HEK293T (cell line): Measurements from ENCODE around the gene IRF7.

Experiments used
- CTCF ChIA-PET: fragments of 350-600 bp; formaldehyde crosslinking; extraction: SDS; loops from one replicate; lab custom pipeline; 2021; ENCODE audit warnings: antibody characterized with exemption, inconsistent platforms; lab: Yijun Ruan, JAX
- POLR2A ChIA-PET: fragments of 350-600 bp; formaldehyde crosslinking; extraction: SDS; loops from one replicate; lab custom pipeline; 2020; ENCODE audit warnings: antibody characterized with exemption, inconsistent platforms; lab: Yijun Ruan, JAX
- DNase-seq: peaks from one replicate; pipeline ENCODE4 v3.0.0; 2012; ENCODE audit warnings: mixed read lengths; ENCODE audit errors: extremely low spot score
- ARNT ChIP-seq: fragments of 450-650 bp; IDR thresholded peaks from 2 replicates; pipeline ENCODE4 v1.6.1; 2017; ENCODE audit warnings: mild to moderate bottlenecking
- BHLHE40 ChIP-seq: fragments of 450-650 bp; IDR thresholded peaks from 2 replicates; pipeline ENCODE4 v1.6.1; 2016; ENCODE audit warnings: mild to moderate bottlenecking, moderate library complexity, borderline replicate concordance
- CTBP1 ChIP-seq: fragments of 450-650 bp; IDR thresholded peaks from 2 replicates; pipeline ENCODE4 v1.6.1; 2016; ENCODE audit warnings: borderline replicate concordance
- ELF4 ChIP-seq: fragments of 450-650 bp; IDR thresholded peaks from 2 replicates; pipeline ENCODE4 v1.6.1; 2017; ENCODE audit warnings: antibody characterized with exemption
- FOXA1 ChIP-seq: fragments of 450-650 bp; IDR thresholded peaks from 2 replicates; pipeline ENCODE4 v1.6.1; 2016; ENCODE audit warnings: mild to moderate bottlenecking
- FOXK2 ChIP-seq: fragments of 450-650 bp; IDR thresholded peaks from 2 replicates; pipeline ENCODE4 v1.6.1; 2016; ENCODE audit warnings: mild to moderate bottlenecking
- FOXM1 ChIP-seq: fragments of 450-650 bp; IDR thresholded peaks from 2 replicates; pipeline ENCODE4 v1.6.1; 2017; ENCODE audit warnings: mild to moderate bottlenecking, borderline replicate concordance
- HDGF ChIP-seq: fragments of 450-650 bp; IDR thresholded peaks from 2 replicates; pipeline ENCODE4 v1.6.1; 2017; ENCODE audit warnings: antibody characterized with exemption, borderline replicate concordance
- L3MBTL2 ChIP-seq: fragments of 450-650 bp; conservative IDR thresholded peaks from 2 replicates; pipeline ENCODE4 v1.6.1; 2016; ENCODE audit warnings: mild to moderate bottlenecking
- LEF1 ChIP-seq: fragments of 450-650 bp; IDR thresholded peaks from 2 replicates; pipeline ENCODE4 v1.6.1; 2017; ENCODE audit warnings: mild to moderate bottlenecking, borderline replicate concordance
- NFRKB ChIP-seq: fragments of 450-650 bp; IDR thresholded peaks from 2 replicates; pipeline ENCODE4 v1.6.1; 2016; ENCODE audit warnings: mild to moderate bottlenecking, moderate library complexity
- SP1 ChIP-seq: fragments of 450-650 bp; IDR thresholded peaks from 2 replicates; pipeline ENCODE4 v1.6.1; 2017
- SUZ12 ChIP-seq: fragments of 450-650 bp; IDR thresholded peaks from 2 replicates; pipeline ENCODE4 v1.6.1; 2016; ENCODE audit warnings: mild to moderate bottlenecking
- TARDBP ChIP-seq: fragments of 450-650 bp; IDR thresholded peaks from 2 replicates; pipeline ENCODE4 v1.6.1; 2016
- ZNF384 ChIP-seq: fragments of 450-650 bp; IDR thresholded peaks from 2 replicates; pipeline ENCODE4 v1.6.1; 2016
- TF ChIP-seq, protein P1 (sequence below): fragments of 450-650 bp; IDR thresholded peaks from 2 replicates; pipeline ENCODE4 v1.6.1; 2016

IRF7 gene

DNA sequence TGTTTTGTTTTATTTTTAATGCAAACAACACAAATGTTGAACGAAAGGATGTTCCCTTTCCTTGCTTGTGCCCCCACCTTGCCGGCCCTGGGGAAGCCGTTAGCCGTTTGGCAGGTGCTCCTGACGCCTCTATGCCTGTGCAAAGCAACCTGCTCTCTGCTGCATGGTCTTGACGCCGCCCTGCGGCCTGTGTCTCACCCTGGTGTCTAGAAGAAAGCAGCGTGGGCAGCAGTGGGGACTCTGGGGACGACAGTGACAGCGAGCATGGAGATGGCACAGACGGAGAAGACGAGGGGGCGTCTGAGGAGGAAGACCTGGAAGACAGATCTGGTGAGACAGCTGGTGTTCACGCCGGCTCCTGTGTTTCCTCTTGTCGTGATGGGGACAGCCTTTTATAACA is 34.0 kb downstream of the IRF7 start:
- no peak for DNase-seq
- ChIA-PET CTCF (no interaction called here), POLR2A (no interaction called here)
- no peak for TF ChIP-seq SUZ12
- TF ChIP-seq, protein P1, sequence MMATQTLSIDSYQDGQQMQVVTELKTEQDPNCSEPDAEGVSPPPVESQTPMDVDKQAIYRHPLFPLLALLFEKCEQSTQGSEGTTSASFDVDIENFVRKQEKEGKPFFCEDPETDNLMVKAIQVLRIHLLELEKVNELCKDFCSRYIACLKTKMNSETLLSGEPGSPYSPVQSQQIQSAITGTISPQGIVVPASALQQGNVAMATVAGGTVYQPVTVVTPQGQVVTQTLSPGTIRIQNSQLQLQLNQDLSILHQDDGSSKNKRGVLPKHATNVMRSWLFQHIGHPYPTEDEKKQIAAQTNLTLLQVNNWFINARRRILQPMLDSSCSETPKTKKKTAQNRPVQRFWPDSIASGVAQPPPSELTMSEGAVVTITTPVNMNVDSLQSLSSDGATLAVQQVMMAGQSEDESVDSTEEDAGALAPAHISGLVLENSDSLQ, result no peak
- TF ChIP-seq SP1, result no peak
- no peak for TF ChIP-seq FOXA1
- no peak for TF ChIP-seq FOXK2
- no peak for TF ChIP-seq CTBP1
- TF ChIP-seq TARDBP, result no peak
- no peak for TF ChIP-seq ELF4
- TF ChIP-seq ARNT, result no peak
- no peak for TF ChIP-seq ZNF384
- no peak for TF ChIP-seq NFRKB
- no peak for TF ChIP-seq BHLHE40
- TF ChIP-seq LEF1, result no peak
- TF ChIP-seq FOXM1, result no peak
- TF ChIP-seq L3MBTL2, result no peak
- TF ChIP-seq HDGF, result no peak

- TF ChIP-seq SUZ12, result no peak
- TF ChIP-seq ELF4, result no peak
- TF ChIP-seq TARDBP, result no peak
- TF ChIP-seq FOXK2, result no peak
- TF ChIP-seq ZNF384, result no peak
- TF ChIP-seq LEF1, result no peak
- TF ChIP-seq, protein P1, result no peak
- TF ChIP-seq ARNT, result no peak
- no peak for TF ChIP-seq SP1
- TF ChIP-seq FOXA1, result no peak
- TF ChIP-seq NFRKB, result no peak
- no peak for TF ChIP-seq FOXM1
- CTCF ChIA-PET, result interaction anchor here (0.6 kb wide), 1 partner anchor 71 kb away, joined by 3 read pairs; no protein-coding TSS in a partner anchor
Observed at GRCh38 chr11:581342-581741, 34.4 kb downstream of the IRF7 start.

GRCh38 chr11:579830-580601 is 35.7 kb downstream of the IRF7 start:
- ChIA-PET CTCF (no interaction called here), POLR2A (no interaction called here)
- DNase-seq, result no peak
- TF ChIP-seq, protein P1, result no peak
- TF ChIP-seq FOXK2, result no peak
- TF ChIP-seq TARDBP, result no peak
- TF ChIP-seq ELF4, result no peak
- no peak for TF ChIP-seq SP1
- no peak for TF ChIP-seq CTBP1
- no peak for TF ChIP-seq ZNF384
- TF ChIP-seq SUZ12, result no peak
- TF ChIP-seq LEF1, result no peak
- TF ChIP-seq BHLHE40, result no peak
- TF ChIP-seq ARNT, result no peak
- TF ChIP-seq FOXA1, result no peak
- TF ChIP-seq NFRKB, result no peak
- TF ChIP-seq FOXM1, result no peak
- no peak for TF ChIP-seq L3MBTL2
- no peak for TF ChIP-seq HDGF

More at GRCh38 chr11:581342-581741, 34.4 kb downstream of the IRF7 start:
- POLR2A ChIA-PET, result no interaction called here
- DNase-seq, result no peak

DNA sequence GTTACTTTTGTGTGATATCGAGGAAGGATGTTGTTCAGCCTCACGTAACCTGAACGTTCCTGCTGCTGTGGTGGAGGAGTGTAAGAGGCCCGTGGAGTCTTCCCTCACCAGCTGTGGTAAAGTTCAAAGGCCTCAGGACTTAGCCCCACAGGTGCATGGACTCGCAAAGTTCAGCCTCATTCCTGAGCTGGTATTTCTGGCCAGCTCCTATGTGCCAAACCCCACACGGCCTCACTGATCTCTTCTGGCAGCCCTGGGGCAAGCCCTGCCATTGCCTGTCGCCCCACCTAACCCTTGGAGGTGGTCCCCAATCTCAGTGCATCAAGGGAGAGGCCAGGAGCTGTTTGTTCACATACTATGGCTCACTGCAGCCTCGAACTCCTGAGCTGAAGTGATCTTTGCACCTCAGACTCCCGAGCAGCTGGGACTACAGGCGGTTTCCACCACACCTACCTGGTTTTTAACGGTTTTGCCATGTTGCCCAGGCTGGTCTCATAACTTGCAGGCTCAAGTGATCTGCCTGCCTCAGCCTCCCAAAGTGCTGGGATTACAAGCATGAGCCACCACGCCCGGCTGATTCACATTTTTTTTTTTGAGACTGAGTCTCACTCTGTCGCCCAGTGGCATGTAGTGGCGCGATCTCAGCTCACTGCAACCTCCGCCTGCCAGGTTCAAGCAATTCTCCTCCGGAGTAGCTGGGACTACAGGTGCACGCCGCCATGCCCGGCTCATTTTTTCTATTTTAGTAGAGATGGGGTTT is 37.3 kb downstream of the IRF7 start:
- ChIA-PET POLR2A (interaction anchor here (1.7 kb wide), 1 partner anchor 10 kb away, joined by 5 read pairs; no protein-coding TSS in a partner anchor), CTCF (no interaction called here)
- DNase-seq, result no peak
- TF ChIP-seq HDGF (no peak), BHLHE40 (no peak), CTBP1 (no peak)
- TF ChIP-seq, protein P1, result no peak

- TF ChIP-seq L3MBTL2, result no peak
- no peak for TF ChIP-seq SUZ12
- TF ChIP-seq TARDBP, result no peak
- no peak for TF ChIP-seq FOXA1
- TF ChIP-seq CTBP1, result no peak
- no peak for TF ChIP-seq ZNF384
- no peak for TF ChIP-seq LEF1
- no peak for TF ChIP-seq FOXK2
- CTCF ChIA-PET, result no interaction called here
- no peak for DNase-seq
- POLR2A ChIA-PET, result interaction anchor here (1.0 to 1.7 kb wide), 2 partner anchors 9 to 21 kb away, joined by 5 read pairs; no protein-coding TSS in a partner anchor
Observed at GRCh38 chr11:577611-577894, 38.2 kb downstream of the IRF7 start.
